Naive thymus-derived CD4-positive, alpha-beta T cell (primary cell): Measurements from ENCODE around the gene CNNM1. TPM values are rescaled to one million over a fixed set of nuclear protein-coding genes. Genes with fewer than 3 reads are reported as not detected.

ENCODE experiments used
- ATAC-seq: fragments of 150-1000 bp; cut with Tn5 transposase; 2 replicates; pipeline ENCODE4 v1.10.0; 2021; ENCODE audit warnings: mild to moderate bottlenecking, moderate library complexity
- CTCF ChIA-PET: fragments of 350-600 bp; sonication (Branson Sonifier 250); formaldehyde crosslinking; loops from one replicate; lab custom pipeline; 2021; ENCODE audit warnings: antibody characterized with exemption; lab: Charles Lee
- POLR2A ChIA-PET: fragments of 350-600 bp; sonication (Branson Sonifier 250); formaldehyde crosslinking; loops from one replicate; lab custom pipeline; 2021; ENCODE audit warnings: antibody characterized with exemption, inconsistent platforms; lab: Charles Lee
- DNase-seq, 9 donors: peaks; one replicate each; pipeline versions ENCODE4 v3.0.0 to v3.0.0-alpha.2; 2020 to 2022; ENCODE audit warnings: mixed read lengths in 1 of 9
- H3K27ac ChIP-seq: one replicate; pipeline ENCODE4 v1.7.0; 2013; ENCODE audit warnings: mild to moderate bottlenecking, low read depth, low read length, moderate library complexity
- H3K27me3 ChIP-seq, 2 donors: one replicate each; pipeline ENCODE4 v1.7.0; 2013; ENCODE audit warnings: low read length in 2 of 2, mild to moderate bottlenecking in 2 of 2, moderate library complexity in 2 of 2; ENCODE audit not compliant: control insufficient read depth in 2 of 2, insufficient read depth in 2 of 2
- H3K36me3 ChIP-seq, 3 experiments: 1 replicate in 2 of 3; 2 replicates in 1 of 3; pipeline ENCODE4 v1.7.0; 2013; ENCODE audit warnings: low read length in 3 of 3, mild to moderate bottlenecking in 3 of 3, moderate library complexity in 1 of 3; ENCODE audit not compliant: insufficient read depth in 3 of 3, control insufficient read depth in 2 of 3
- H3K4me1 ChIP-seq, 2 donors: one replicate each; pipeline ENCODE4 v1.7.0; 2013; ENCODE audit warnings: low read length in 2 of 2, mild to moderate bottlenecking in 2 of 2, moderate library complexity in 1 of 2; ENCODE audit not compliant: control insufficient read depth in 2 of 2, insufficient read depth in 2 of 2
- H3K4me3 ChIP-seq: 2 replicates; pipeline ENCODE4 v1.7.0; 2013; ENCODE audit warnings: mild to moderate bottlenecking, low read length
- H3K9me3 ChIP-seq, 3 experiments: 1 replicate in 2 of 3; 2 replicates in 1 of 3; pipeline ENCODE4 v1.7.0; 2013; ENCODE audit warnings: low read length in 3 of 3; ENCODE audit not compliant: control insufficient read depth in 2 of 3
- H3K27ac Mint-ChIP-seq, 9 donors: one replicate each; pipeline ENCODE4 v1.8.0; 2020 to 2022; ENCODE audit warnings: mixed read lengths in 9 of 9, mild to moderate bottlenecking in 8 of 9, moderate library complexity in 5 of 9, inconsistent platforms in 2 of 9
- H3K27me3 Mint-ChIP-seq, 5 donors: one replicate each; pipeline ENCODE4 v1.8.0; 2021 to 2022; ENCODE audit warnings: mixed read lengths in 5 of 5, mild to moderate bottlenecking in 1 of 5
- H3K36me3 Mint-ChIP-seq, 5 donors: one replicate each; pipeline ENCODE4 v1.8.0; 2020 to 2022; ENCODE audit warnings: mixed read lengths in 5 of 5, mild to moderate bottlenecking in 3 of 5, inconsistent platforms in 1 of 5
- H3K4me1 Mint-ChIP-seq, 7 donors: one replicate each; pipeline ENCODE4 v1.8.0; 2020 to 2022; ENCODE audit warnings: mixed read lengths in 7 of 7, mild to moderate bottlenecking in 3 of 7, inconsistent platforms in 1 of 7
- H3K4me3 Mint-ChIP-seq, 10 donors: one replicate each; pipeline ENCODE4 v1.8.0; 2020 to 2022; ENCODE audit warnings: mild to moderate bottlenecking in 10 of 10, mixed read lengths in 10 of 10, moderate library complexity in 6 of 10, inconsistent platforms in 2 of 10
- H3K9me3 Mint-ChIP-seq, 11 donors: one replicate each; pipeline ENCODE4 v1.8.0; 2020 to 2022; ENCODE audit warnings: mixed read lengths in 11 of 11, mild to moderate bottlenecking in 4 of 11, inconsistent platforms in 1 of 11, moderate library complexity in 1 of 11
- intact Hi-C, 2 donors: fragments of 100-400 bp; cut with micrococcal nuclease; formaldehyde crosslinking; loops; one replicate each; pipeline ENCODE4 v1.15.1; 2023
- polyA plus RNA-seq, 2 donors: library from polyadenylated mRNA; unstranded; fragments of 300-500 nt; fragmentation: Illumina TruSeq; gene quantifications; one replicate each; pipeline ENCODE4 v1.2.3, GENCODE V29; 2021
- total RNA-seq, 6 experiments: library from RNA in 5 of 6; stranded (reverse) in 5 of 6; gene quantifications; 1 replicate in 5 of 6; 2 replicates in 1 of 6; pipeline ENCODE4 v1.2.3 and lab custom pipeline; 2021 to 2026

Gene CNNM1
- total and polyA plus RNA-seq, 7 experiments from 2014 or later, result 0.12 to 1.9 (median 0.30) TPM

DNA sequence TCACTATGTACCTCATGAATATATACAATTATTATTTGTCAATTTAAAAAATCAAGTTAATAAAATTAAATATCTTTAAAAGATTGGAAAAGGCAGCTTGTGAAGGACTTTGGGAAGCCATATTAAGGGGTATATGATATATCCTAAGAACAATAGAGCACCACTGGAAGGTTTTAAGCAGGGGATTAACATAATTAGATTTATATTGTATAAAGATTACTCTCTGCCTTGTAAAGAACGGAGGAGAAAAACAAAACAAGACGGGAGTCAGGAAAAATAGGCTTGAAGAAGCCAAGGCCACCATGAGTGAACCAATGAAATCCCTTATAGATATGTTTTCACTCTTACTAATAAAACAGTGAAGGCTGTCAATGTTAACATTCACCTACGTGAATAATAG is 11.1 kb upstream of the CNNM1 start:
- no peaks in the 10 kb centered on the region for H3K4me1 ChIP-seq
- Mint-ChIP-seq H3K36me3 (no peaks in the 10 kb centered on the region), H3K4me1 (no peaks in the 10 kb centered on the region), H3K4me3 (no peak overlapping the region), H3K9me3 (peaks cover 0 to 2% (median 0%) of the 10 kb centered on the region in 11 donors), H3K27ac (no peak overlapping the region), H3K27me3 (peaks cover 10 to 28% (median 20%) of the 10 kb centered on the region in 5 donors)
- CTCF ChIA-PET, result no interaction called here
- DNase-seq, result no peak
- no peaks in the 10 kb centered on the region for H3K9me3 ChIP-seq
- no peaks in the 10 kb centered on the region for H3K27me3 ChIP-seq
- POLR2A ChIA-PET, result no interaction called here
- H3K4me3 ChIP-seq, result no peak overlapping the region
- intact Hi-C loops, result no loop called here
- no peaks in the 10 kb centered on the region for H3K36me3 ChIP-seq
- no peak overlapping the region for H3K27ac ChIP-seq
- ATAC-seq, result no peak

DNA sequence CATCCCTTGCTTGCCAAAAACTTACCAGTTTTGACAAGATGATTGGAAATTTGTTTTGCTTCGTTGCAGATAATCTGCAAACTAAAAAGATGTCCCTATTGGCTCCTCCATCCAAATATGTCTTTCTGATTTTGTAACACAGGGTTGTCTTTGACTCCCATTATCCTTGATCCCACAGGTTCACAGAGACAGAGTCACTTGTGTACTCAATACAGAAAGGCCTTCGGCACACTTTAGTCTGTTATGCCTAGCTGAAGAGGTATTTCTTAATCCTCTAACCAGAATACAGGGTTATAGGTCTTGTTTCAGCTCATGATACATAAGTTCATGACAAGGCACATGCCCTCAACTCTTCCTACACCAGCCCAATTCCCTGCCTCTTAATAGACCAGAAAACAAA is 10.7 kb upstream of the CNNM1 start:
- no peak overlapping the region for H3K4me3 ChIP-seq
- no peak for ATAC-seq
- Mint-ChIP-seq H3K4me3 (no peak overlapping the region), H3K36me3 (no peaks in the 10 kb centered on the region), H3K27me3 (peaks cover 12 to 33% (median 24%) of the 10 kb centered on the region in 5 donors), H3K4me1 (no peaks in the 10 kb centered on the region), H3K9me3 (peaks cover 0 to 3% (median 0%) of the 10 kb centered on the region in 11 donors), H3K27ac (no peak overlapping the region)
- H3K9me3 ChIP-seq, result no peaks in the 10 kb centered on the region
- H3K27me3 ChIP-seq, result no peaks in the 10 kb centered on the region
- intact Hi-C loops, result no loop called here
- ChIA-PET POLR2A (no interaction called here), CTCF (no interaction called here)
- no peaks in the 10 kb centered on the region for H3K36me3 ChIP-seq
- DNase-seq, result no peak
- no peak overlapping the region for H3K27ac ChIP-seq
- no peaks in the 10 kb centered on the region for H3K4me1 ChIP-seq

DNA sequence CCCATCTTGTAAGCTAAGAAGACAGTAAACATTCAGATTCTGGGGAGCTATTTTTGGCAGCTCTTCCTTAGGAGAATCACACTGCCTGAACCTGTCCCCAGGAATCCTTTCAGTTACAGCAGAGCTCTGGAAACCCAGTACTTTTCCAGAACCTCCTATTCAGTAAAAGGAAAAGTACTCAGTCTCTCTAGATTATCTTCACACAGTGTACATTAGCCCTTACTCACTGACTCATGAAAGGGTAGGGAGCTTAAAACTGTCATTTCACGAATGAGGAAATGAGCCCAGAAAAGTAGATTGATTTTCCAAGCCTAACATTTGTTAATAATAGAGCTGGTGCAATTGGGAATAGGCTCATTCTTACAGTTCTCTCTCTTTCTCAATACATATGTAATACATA is 3.9 kb upstream of the CNNM1 start:
- CTCF ChIA-PET, result no interaction called here
- no peak overlapping the region for H3K27ac ChIP-seq
- H3K4me1 ChIP-seq, result no peaks in the 10 kb centered on the region
- no peak overlapping the region for H3K4me3 ChIP-seq
- DNase-seq (no peak), ATAC-seq (no peak)
- H3K36me3 ChIP-seq, result no peaks in the 10 kb centered on the region
- H3K4me3 Mint-ChIP-seq, result no peak overlapping the region
- POLR2A ChIA-PET, result no interaction called here
- H3K27ac Mint-ChIP-seq, result no peak overlapping the region
- no peaks in the 10 kb centered on the region for H3K9me3 ChIP-seq
- no peaks in the 10 kb centered on the region for H3K27me3 ChIP-seq
- peaks cover 0 to 12% (median 0%) of the 10 kb centered on the region in 11 donors for H3K9me3 Mint-ChIP-seq
- H3K36me3 Mint-ChIP-seq, result peaks cover 0 to 4% (median 0%) of the 10 kb centered on the region in 5 donors
- H3K4me1 Mint-ChIP-seq, result peaks cover 0 to 6% (median 5%) of the 10 kb centered on the region in 7 donors
- H3K27me3 Mint-ChIP-seq, result peaks cover 23 to 39% (median 35%) of the 10 kb centered on the region in 5 donors
- intact Hi-C loops, result no loop called here

DNA sequence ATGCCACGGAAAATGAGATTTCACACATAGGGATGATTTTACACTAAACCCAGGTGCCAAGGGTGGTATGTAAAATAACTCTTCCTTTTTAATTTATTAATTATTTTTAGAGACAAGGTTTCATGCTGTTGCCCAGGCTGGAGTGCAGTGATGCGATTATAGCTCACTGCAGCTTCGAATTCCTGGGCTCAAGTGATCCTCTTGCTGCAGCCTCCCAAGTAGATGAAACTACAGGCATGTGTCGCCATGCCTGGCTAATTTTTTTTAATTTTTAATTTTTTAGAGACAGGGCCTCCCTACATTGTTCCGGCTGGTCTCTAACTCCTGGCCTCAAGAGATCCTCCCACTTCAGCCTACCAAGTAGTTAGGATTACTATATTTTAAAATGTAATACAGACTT is 2.3 kb upstream of the CNNM1 start:
- Histone ChIP-seq H3K4me1 (no peaks in the 10 kb centered on the region), H3K36me3 (no peaks in the 10 kb centered on the region), H3K27me3 (peaks cover 0 to 6% of the 10 kb centered on the region in 2 donors), H3K4me3 (no peak overlapping the region), H3K9me3 (no peaks in the 10 kb centered on the region), H3K27ac (no peak overlapping the region)
- intact Hi-C loops, result no loop called here
- ChIA-PET CTCF (no interaction called here), POLR2A (no interaction called here)
- no peak overlapping the region for H3K4me3 Mint-ChIP-seq
- DNase-seq, result no peak
- no peak overlapping the region for H3K27ac Mint-ChIP-seq
- peaks cover 0 to 12% (median 0%) of the 10 kb centered on the region in 11 donors for H3K9me3 Mint-ChIP-seq
- peaks cover 0 to 6% (median 2%) of the 10 kb centered on the region in 5 donors for H3K36me3 Mint-ChIP-seq
- no peak for ATAC-seq
- peaks cover 34 to 45% (median 39%) of the 10 kb centered on the region in 5 donors for H3K27me3 Mint-ChIP-seq
- H3K4me1 Mint-ChIP-seq, result peaks cover 0 to 19% (median 15%) of the 10 kb centered on the region in 7 donors

DNA sequence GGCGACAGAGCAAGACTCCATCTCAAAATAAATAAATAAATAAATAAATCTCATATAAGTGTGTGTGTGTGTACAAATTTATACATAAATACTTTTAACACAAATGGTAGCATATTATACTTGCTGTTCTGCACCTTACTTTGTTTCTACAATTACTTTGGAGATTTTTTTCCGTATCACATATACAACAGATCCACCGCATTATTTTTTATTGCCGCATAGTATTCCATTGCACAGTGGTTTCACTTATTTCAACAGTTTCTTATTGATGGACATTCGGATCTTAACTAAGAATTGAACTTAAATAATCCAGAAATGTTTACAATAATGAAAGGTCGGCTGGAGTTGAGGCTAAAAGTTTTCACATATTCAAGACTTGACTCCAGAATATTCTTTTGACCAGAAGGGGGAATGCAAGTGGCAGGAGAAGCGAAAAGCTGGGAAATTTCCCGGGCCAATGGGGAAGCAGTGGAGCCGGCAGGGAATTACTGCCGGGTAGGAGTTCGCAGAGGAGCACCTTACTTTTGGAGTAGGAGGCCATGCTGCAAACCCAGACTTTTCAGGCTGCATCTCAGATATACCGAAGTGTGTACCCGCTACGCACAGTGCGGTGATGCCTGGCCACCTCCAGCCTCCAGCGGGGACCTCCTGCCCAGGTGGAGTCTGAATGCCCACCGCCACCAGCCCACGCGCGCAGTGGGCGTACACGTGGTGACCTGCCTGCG is 415 bp upstream of the CNNM1 start:
- no peaks in the 10 kb centered on the region for H3K4me1 ChIP-seq
- H3K4me3 ChIP-seq, result peak overlapping the region; percentile 41
- H3K36me3 Mint-ChIP-seq, result peaks cover 0 to 6% (median 2%) of the 10 kb centered on the region in 5 donors
- H3K27ac Mint-ChIP-seq, result peak overlapping the region in 1 of 9 donors; percentile 12
- ATAC-seq (no peak), DNase-seq (no peak)
- no peak overlapping the region for H3K27ac ChIP-seq
- no peaks in the 10 kb centered on the region for H3K36me3 ChIP-seq
- peaks cover 0 to 26% (median 15%) of the 10 kb centered on the region in 7 donors for H3K4me1 Mint-ChIP-seq
- H3K4me3 Mint-ChIP-seq, result peak overlapping the region; percentile 39 to 80 (median 70)
- no peaks in the 10 kb centered on the region for H3K9me3 ChIP-seq
- peaks cover 0 to 6% of the 10 kb centered on the region in 2 donors for H3K27me3 ChIP-seq
- ChIA-PET POLR2A (no interaction called here), CTCF (no interaction called here)
- peaks cover 0 to 9% (median 0%) of the 10 kb centered on the region in 11 donors for H3K9me3 Mint-ChIP-seq
- H3K27me3 Mint-ChIP-seq, result peaks cover 26 to 47% (median 45%) of the 10 kb centered on the region in 5 donors
- intact Hi-C loops, result no loop called here

GRCh38 chr10:99329554-99330346 is 594 bp downstream of the CNNM1 start:
- H3K36me3 ChIP-seq, result no peaks in the 10 kb centered on the region
- Mint-ChIP-seq H3K27me3 (peaks cover 26 to 47% (median 45%) of the 10 kb centered on the region in 5 donors), H3K9me3 (peaks cover 0 to 9% (median 0%) of the 10 kb centered on the region in 11 donors), H3K4me1 (peaks cover 0 to 26% (median 15%) of the 10 kb centered on the region in 7 donors), H3K27ac (no peak overlapping the region), H3K36me3 (peaks cover 0 to 6% (median 2%) of the 10 kb centered on the region in 5 donors), H3K4me3 (peak overlapping the region in 6 of 10 donors; percentile 22 to 78 (median 66))
- H3K27ac ChIP-seq, result no peak overlapping the region
- H3K27me3 ChIP-seq, result peaks cover 0 to 6% of the 10 kb centered on the region in 2 donors
- CTCF ChIA-PET, result no interaction called here
- H3K9me3 ChIP-seq, result no peaks in the 10 kb centered on the region
- DNase-seq (peak in 1 of 9 donors; percentile 0), ATAC-seq (peak; percentile 14)
- no peaks in the 10 kb centered on the region for H3K4me1 ChIP-seq
- POLR2A ChIA-PET, result no interaction called here
- peak overlapping the region; percentile 41 for H3K4me3 ChIP-seq
- intact Hi-C loops, result no loop called here
